OCI-LY1 (cell line): ENCODE measurements around the gene DNHD1.
A peak's percentile ranks its signal among the peaks of the same experiment; 100 is the strongest.

ENCODE experiments used
- H2AFZ ChIP-seq: fragments of 200-600 bp; sonication (generic), shearing (Covaris generic); 2 replicates; pipeline ENCODE4 v1.6.0; 2014; ENCODE audit warnings: antibody characterized with exemption, mild to moderate bottlenecking, low read length
- H3F3A ChIP-seq: fragments of 200-600 bp; sonication (generic), shearing (Covaris generic); 2 replicates; pipeline ENCODE4 v1.6.0; 2014; ENCODE audit warnings: mild to moderate bottlenecking, antibody characterized with exemption, low read length, moderate library complexity; ENCODE audit not compliant: insufficient read depth
- H3K27ac ChIP-seq: fragments of 200-600 bp; sonication (generic); 2 replicates; pipeline ENCODE4 v1.5.1; 2014; ENCODE audit warnings: low read length, mixed run types, mild to moderate bottlenecking, low read depth; ENCODE audit not compliant: poor library complexity, severe bottlenecking
- H3K27me3 ChIP-seq: fragments of 200-600 bp; sonication (generic); 2 replicates; pipeline ENCODE4 v1.6.0; 2014; ENCODE audit warnings: antibody characterized with exemption, mild to moderate bottlenecking, low read length, moderate library complexity; ENCODE audit not compliant: insufficient read depth
- H3K36me3 ChIP-seq: fragments of 200-600 bp; sonication (generic); 2 replicates; pipeline ENCODE4 v1.6.1; 2014; ENCODE audit warnings: mild to moderate bottlenecking, antibody characterized with exemption, low read length, moderate library complexity, mixed read lengths; ENCODE audit not compliant: insufficient read depth
- H3K4me1 ChIP-seq: fragments of 200-600 bp; sonication (generic); 2 replicates; pipeline ENCODE4 v1.5.1; 2014; ENCODE audit warnings: mild to moderate bottlenecking, low read length, moderate library complexity; ENCODE audit not compliant: insufficient read depth, severe bottlenecking
- H3K4me2 ChIP-seq: fragments of 200-600 bp; sonication (generic), shearing (Covaris generic); 2 replicates; pipeline ENCODE4 v1.6.1; 2014; ENCODE audit warnings: low read length
- H3K4me3 ChIP-seq: fragments of 200-600 bp; sonication (generic); 2 replicates; pipeline ENCODE4 v1.5.1; 2014; ENCODE audit warnings: low read length, low read depth, mild to moderate bottlenecking, mixed read lengths; ENCODE audit not compliant: poor library complexity, severe bottlenecking
- H3K79me2 ChIP-seq: fragments of 200-600 bp; shearing (Covaris generic); 2 replicates; pipeline ENCODE4 v1.6.1; 2016; ENCODE audit warnings: mixed run types, low read length, mixed read lengths; ENCODE audit not compliant: insufficient read depth
- H3K9ac ChIP-seq: fragments of 200-600 bp; sonication (generic), shearing (Covaris generic); 2 replicates; pipeline ENCODE4 v1.6.1; 2014; ENCODE audit warnings: mild to moderate bottlenecking, low read length, mixed read lengths
- H3K9me2 ChIP-seq: fragments of 200-600 bp; sonication (generic), shearing (Covaris generic); 2 replicates; pipeline ENCODE4 v1.6.1; 2014; ENCODE audit warnings: low read depth, mild to moderate bottlenecking, low read length, mixed read lengths
- H3K9me3 ChIP-seq: fragments of 200-600 bp; shearing (Covaris generic); 2 replicates; pipeline ENCODE4 v1.6.1; 2014; ENCODE audit warnings: low read length, mixed read lengths
- H4K20me1 ChIP-seq: fragments of 200-600 bp; sonication (generic), shearing (Covaris generic); 2 replicates; pipeline ENCODE4 v1.6.0; 2016; ENCODE audit warnings: mild to moderate bottlenecking, low read length; ENCODE audit not compliant: insufficient read depth
- EZH2 ChIP-seq: fragments of 200-600 bp; sonication (generic), shearing (Covaris generic); IDR thresholded peaks from 2 replicates; pipeline ENCODE4 v1.8.0; 2017; ENCODE audit warnings: borderline replicate concordance, mixed run types, mild to moderate bottlenecking, antibody characterized with exemption, low read length, moderate library complexity, mixed read lengths
- TF ChIP-seq, protein P1 (sequence below): fragments of 200-600 bp; sonication (generic), shearing (Covaris generic); IDR thresholded peaks from 2 replicates; pipeline ENCODE4 v1.5.1; 2017; ENCODE audit warnings: mild to moderate bottlenecking, antibody characterized with exemption, low read length, moderate library complexity, mixed read lengths

DNHD1 gene

DNA sequence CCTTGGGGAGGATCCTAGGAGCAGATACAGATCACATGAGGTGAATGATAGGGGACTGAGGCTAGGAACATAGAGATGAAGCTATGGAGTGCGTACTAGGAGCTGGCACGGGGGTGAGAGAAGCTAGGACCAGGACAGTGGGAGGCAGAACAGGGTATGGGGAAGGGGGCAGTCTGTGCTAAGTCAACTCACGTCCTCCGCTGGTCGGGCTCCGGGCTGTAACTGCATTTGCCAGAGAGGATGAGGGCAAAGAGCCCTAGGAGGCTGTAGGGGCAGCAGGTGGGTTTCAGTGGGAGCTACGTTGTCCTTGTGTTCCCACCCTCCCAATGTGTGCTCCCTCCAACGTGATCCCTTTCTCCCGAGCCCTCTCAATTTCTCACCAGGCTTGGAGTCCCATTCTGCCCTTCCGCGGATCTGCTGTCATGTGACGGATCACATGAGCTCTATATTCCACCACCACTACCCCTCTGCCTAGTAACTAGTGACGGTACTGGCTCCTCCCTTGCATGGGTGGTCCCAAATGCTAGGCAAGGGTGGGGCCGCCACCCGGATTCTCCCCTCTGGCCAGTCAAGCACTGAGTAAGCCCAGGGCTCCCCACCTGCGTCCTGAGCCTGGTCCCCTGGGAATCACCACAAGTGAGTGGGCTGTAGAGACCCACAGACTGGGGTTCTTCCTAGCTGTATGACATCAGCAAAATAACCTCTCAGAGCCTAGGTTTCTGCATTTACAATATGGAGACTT lies 122.1 kb downstream of the DNHD1 start, which contains the start of gene TPP1:
Gene TPP1 (minus strand): TSS at position 419 of the 742 bp plus-strand sequence. CDS start 22 bp downstream, at position 397.
- H3K9me2 ChIP-seq, result no peaks in the 10 kb centered on the region
- no peaks in the 10 kb centered on the region for H3K9me3 ChIP-seq
- peaks cover 19% of the 10 kb centered on the region for H3K4me1 ChIP-seq
- H4K20me1 ChIP-seq, result no peaks in the 10 kb centered on the region
- H3K27me3 ChIP-seq, result 0 out of 2 replicates have a peak, but pooled peaks cover 4% of the 10 kb centered on the region
- no peak for TF ChIP-seq EZH2
- TF ChIP-seq, protein P1, sequence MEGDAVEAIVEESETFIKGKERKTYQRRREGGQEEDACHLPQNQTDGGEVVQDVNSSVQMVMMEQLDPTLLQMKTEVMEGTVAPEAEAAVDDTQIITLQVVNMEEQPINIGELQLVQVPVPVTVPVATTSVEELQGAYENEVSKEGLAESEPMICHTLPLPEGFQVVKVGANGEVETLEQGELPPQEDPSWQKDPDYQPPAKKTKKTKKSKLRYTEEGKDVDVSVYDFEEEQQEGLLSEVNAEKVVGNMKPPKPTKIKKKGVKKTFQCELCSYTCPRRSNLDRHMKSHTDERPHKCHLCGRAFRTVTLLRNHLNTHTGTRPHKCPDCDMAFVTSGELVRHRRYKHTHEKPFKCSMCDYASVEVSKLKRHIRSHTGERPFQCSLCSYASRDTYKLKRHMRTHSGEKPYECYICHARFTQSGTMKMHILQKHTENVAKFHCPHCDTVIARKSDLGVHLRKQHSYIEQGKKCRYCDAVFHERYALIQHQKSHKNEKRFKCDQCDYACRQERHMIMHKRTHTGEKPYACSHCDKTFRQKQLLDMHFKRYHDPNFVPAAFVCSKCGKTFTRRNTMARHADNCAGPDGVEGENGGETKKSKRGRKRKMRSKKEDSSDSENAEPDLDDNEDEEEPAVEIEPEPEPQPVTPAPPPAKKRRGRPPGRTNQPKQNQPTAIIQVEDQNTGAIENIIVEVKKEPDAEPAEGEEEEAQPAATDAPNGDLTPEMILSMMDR, result no peak
- peak within 1 kb of the TSS; percentile 74 for H3K9ac ChIP-seq
- 0 out of 2 replicates have a peak, but pooled peaks cover 4% of the 10 kb centered on the region for H3K36me3 ChIP-seq
- H3K27ac ChIP-seq, result no peak within 1 kb of the TSS
- H3K79me2 ChIP-seq, result no peaks in the 10 kb centered on the region
- H3K4me3 ChIP-seq, result peak within 1 kb of the TSS; percentile 82
- peak within 1 kb of the TSS; percentile 93 for H3K4me2 ChIP-seq
- H2AFZ ChIP-seq, result peak within 1 kb of the TSS; percentile 50; the same call in 1 of the 2 replicates
- no peaks in the 10 kb centered on the region for H3F3A ChIP-seq

DNA sequence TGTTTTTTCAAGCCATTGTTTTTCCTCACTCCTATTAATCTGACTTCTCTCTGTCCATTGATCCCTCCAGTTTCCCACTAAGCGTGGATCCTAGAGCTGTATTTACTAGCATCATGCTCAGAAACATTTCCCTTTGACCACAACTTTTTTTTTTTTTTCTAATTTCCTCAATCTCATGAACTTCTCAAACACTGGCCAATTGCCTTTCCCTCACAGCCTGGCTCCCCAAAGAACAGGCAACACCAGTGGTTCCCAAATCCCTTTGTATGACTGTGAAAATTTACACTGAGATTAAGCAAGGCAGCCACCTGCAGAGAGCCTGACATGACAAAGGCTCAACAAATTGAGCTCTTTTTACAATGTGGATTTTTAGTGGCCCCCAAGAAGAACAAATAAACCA lies 123.6 kb downstream of the DNHD1 start:
- H3F3A ChIP-seq, result no peaks in the 10 kb centered on the region
- H3K27ac ChIP-seq, result no peak overlapping the region
- H3K4me1 ChIP-seq, result peaks cover 19% of the 10 kb centered on the region
- no peak overlapping the region for H3K9ac ChIP-seq
- no peak overlapping the region for H3K4me2 ChIP-seq
- H3K27me3 ChIP-seq, result 0 out of 2 replicates have a peak, but pooled peaks cover 4% of the 10 kb centered on the region
- H3K36me3 ChIP-seq, result 0 out of 2 replicates have a peak, but pooled peaks cover 2% of the 10 kb centered on the region
- H2AFZ ChIP-seq, result no peak overlapping the region
- no peak overlapping the region for H3K4me3 ChIP-seq
- no peaks in the 10 kb centered on the region for H4K20me1 ChIP-seq
- no peaks in the 10 kb centered on the region for H3K9me3 ChIP-seq
- H3K79me2 ChIP-seq, result no peaks in the 10 kb centered on the region
- TF ChIP-seq, protein P1, result no peak
- no peak for TF ChIP-seq EZH2
- no peaks in the 10 kb centered on the region for H3K9me2 ChIP-seq
